H1 (cell line): Measurements from ENCODE around the gene SLC26A9.

Experiments
- EP300 ChIP-seq, 2 experiments: IDR thresholded peaks; 1 replicate in 1 of 2; 2 replicates in 1 of 2; pipeline ENCODE4 v1.6.1; 2011 to 2012; ENCODE audit warnings: low read depth in 2 of 2, low read length in 2 of 2, mild to moderate bottlenecking in 2 of 2, borderline replicate concordance in 1 of 2, inconsistent platforms in 1 of 2, moderate library complexity in 1 of 2
- POLR2A ChIP-seq, 2 experiments: IDR thresholded peaks; 1 replicate in 1 of 2; 2 replicates in 1 of 2; pipeline ENCODE4 v1.6.1; 2011; ENCODE audit warnings: low read depth in 2 of 2, low read length in 2 of 2, mild to moderate bottlenecking in 2 of 2; ENCODE audit errors: control extremely low read depth in 1 of 2
- RFX5 ChIP-seq: IDR thresholded peaks from 2 replicates; pipeline ENCODE4 v1.6.1; 2011; ENCODE audit warnings: low read depth, low read length, improper control_type of control experiment, borderline replicate concordance
- RNF2 ChIP-seq: fragments of 200-900, 300-1000 bp; sonication (generic); IDR thresholded peaks from 2 replicates; pipeline ENCODE4 v1.7.1; 2016; ENCODE audit warnings: borderline replicate concordance, low read depth, mild to moderate bottlenecking, antibody characterized with exemption, low read length; ENCODE audit not compliant: poor library complexity, severe bottlenecking; ENCODE audit errors: missing control alignments
- SP1 ChIP-seq: IDR thresholded peaks from 2 replicates; pipeline ENCODE4 v1.6.1; 2011; ENCODE audit warnings: low read depth, low read length
- TCF12 ChIP-seq: IDR thresholded peaks from 2 replicates; pipeline ENCODE4 v1.6.1; 2011; ENCODE audit warnings: low read depth, mild to moderate bottlenecking, low read length
- ZNF274 ChIP-seq: IDR thresholded peaks from 2 replicates; pipeline ENCODE4 v1.7.0; 2012; ENCODE audit warnings: low read length, borderline replicate concordance; ENCODE audit errors: extremely low read depth
- TF ChIP-seq, protein P1 (sequence below), 3 experiments: IDR thresholded peaks; 1 replicate in 2 of 3; 2 replicates in 1 of 3; pipeline versions ENCODE4 v1.5.1 to v1.6.1; 2011; ENCODE audit warnings: low read length in 3 of 3, mild to moderate bottlenecking in 3 of 3, inconsistent platforms in 2 of 3, low read depth in 1 of 3, moderate library complexity in 1 of 3; ENCODE audit not compliant: insufficient read depth in 1 of 3; ENCODE audit errors: control extremely low read depth in 1 of 3

DNA sequence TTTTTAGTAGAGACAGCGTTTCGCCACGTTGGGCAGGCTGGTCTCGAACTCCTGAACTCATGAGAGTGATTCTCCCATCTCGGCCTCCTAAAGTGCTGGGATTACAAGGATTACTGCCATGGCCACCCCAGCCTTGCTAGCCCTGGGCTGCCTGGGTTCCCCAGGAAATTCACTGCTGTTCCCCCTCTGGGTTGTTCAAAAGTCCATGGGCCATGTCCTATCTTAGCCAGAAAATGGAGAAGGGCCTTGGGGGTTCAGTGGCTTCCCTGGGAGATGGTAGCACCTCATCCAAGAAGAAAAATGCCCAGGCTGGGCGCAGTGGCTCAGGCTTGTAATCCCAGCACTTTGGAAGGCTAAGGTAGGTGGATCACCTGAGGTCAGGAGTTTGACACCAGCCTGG lies 20.9 kb downstream of the SLC26A9 start:
- TF ChIP-seq TCF12 = no peak
- TF ChIP-seq, protein P1, sequence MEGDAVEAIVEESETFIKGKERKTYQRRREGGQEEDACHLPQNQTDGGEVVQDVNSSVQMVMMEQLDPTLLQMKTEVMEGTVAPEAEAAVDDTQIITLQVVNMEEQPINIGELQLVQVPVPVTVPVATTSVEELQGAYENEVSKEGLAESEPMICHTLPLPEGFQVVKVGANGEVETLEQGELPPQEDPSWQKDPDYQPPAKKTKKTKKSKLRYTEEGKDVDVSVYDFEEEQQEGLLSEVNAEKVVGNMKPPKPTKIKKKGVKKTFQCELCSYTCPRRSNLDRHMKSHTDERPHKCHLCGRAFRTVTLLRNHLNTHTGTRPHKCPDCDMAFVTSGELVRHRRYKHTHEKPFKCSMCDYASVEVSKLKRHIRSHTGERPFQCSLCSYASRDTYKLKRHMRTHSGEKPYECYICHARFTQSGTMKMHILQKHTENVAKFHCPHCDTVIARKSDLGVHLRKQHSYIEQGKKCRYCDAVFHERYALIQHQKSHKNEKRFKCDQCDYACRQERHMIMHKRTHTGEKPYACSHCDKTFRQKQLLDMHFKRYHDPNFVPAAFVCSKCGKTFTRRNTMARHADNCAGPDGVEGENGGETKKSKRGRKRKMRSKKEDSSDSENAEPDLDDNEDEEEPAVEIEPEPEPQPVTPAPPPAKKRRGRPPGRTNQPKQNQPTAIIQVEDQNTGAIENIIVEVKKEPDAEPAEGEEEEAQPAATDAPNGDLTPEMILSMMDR (IDR thresholded peaks at IDR 0.05; ENCODE audit: control extremely low read depth in 1 of 3, insufficient read depth in 1 of 3, low read depth in 1 of 3, low read length in 3 of 3) = no peak
- TF ChIP-seq RFX5 = no peak
- no peak for TF ChIP-seq POLR2A (IDR thresholded peaks at IDR 0.05; ENCODE audit: control extremely low read depth in 1 of 2, low read depth in 2 of 2, low read length in 2 of 2)
- no peak for TF ChIP-seq SP1
- TF ChIP-seq EP300 (IDR thresholded peaks at IDR 0.05; ENCODE audit: borderline replicate concordance in 1 of 2, low read depth in 2 of 2, low read length in 2 of 2) = no peak
- TF ChIP-seq ZNF274 = no peak
- no peak for TF ChIP-seq RNF2
